GM23248 (cell line): Measurements from ENCODE around the gene CERT1.

Experiments used
- EZH2 ChIP-seq: fragments of 200-600 bp; sonication (generic); IDR thresholded peaks from 2 replicates; pipeline ENCODE4 v1.6.1; 2018; ENCODE audit warnings: antibody characterized with exemption, mild to moderate bottlenecking; ENCODE audit not compliant: insufficient read depth, poor library complexity, severe bottlenecking
- EZH2phosphoT487 ChIP-seq: fragments of 200-600 bp; sonication (generic); IDR thresholded peaks from 2 replicates; pipeline ENCODE4 v1.6.1; 2018; ENCODE audit warnings: antibody characterized with exemption, moderate library complexity, mild to moderate bottlenecking, low read depth; ENCODE audit not compliant: insufficient read depth

GRCh38 chr5:75523275-75523674 is 11.8 kb upstream of the CERT1 start:
- no peak for TF ChIP-seq EZH2
- TF ChIP-seq EZH2phosphoT487 = no peak
